RWPE1 (cell line): ENCODE results near the gene TNFSF8.

Experiments
- CTCF ChIA-PET: fragments of 350-600 bp; sonication (Branson Sonifier 250); formaldehyde crosslinking; extraction: SDS; loops from one replicate; lab custom pipeline; 2021; lab: Yijun Ruan, JAX
- POLR2A ChIA-PET: fragments of 400-600 bp; formaldehyde crosslinking; extraction: SDS; loops from one replicate; lab custom pipeline; 2020; ENCODE audit warnings: antibody characterized with exemption; ENCODE audit not compliant: low non-redundant PET; lab: Yijun Ruan, JAX
- DNase-seq: peaks from one replicate; pipeline ENCODE4 v3.0.0; 2012; ENCODE audit warnings: low spot score
- H3K27ac ChIP-seq: fragments of 450-650 bp; 2 replicates; pipeline ENCODE4 v1.5.1; 2017
- CTCF ChIP-seq: fragments of 450-650 bp; conservative IDR thresholded peaks from 2 replicates; pipeline ENCODE4 v1.5.1; 2017; ENCODE audit warnings: low read depth, mild to moderate bottlenecking

Gene TNFSF8

GRCh38 chr9:114899461-114899860 lies 30.9 kb downstream of the TNFSF8 start:
- no peak for DNase-seq
- ChIA-PET POLR2A (no interaction called here), CTCF (no interaction called here)
- H3K27ac ChIP-seq, result no peak overlapping the region
- TF ChIP-seq CTCF, result no peak

GRCh38 chr9:114898741-114899140 lies 31.6 kb downstream of the TNFSF8 start:
- no peak overlapping the region for H3K27ac ChIP-seq
- ChIA-PET CTCF (interaction anchor here (1.6 kb wide), 1 partner anchor 9 kb away, joined by 4 read pairs; no protein-coding TSS in a partner anchor), POLR2A (no interaction called here)
- no peak for DNase-seq
- no peak for TF ChIP-seq CTCF

- ChIA-PET POLR2A (no interaction called here), CTCF (interaction anchor here (1.6 kb wide), 1 partner anchor 10 kb away, joined by 4 read pairs; no protein-coding TSS in a partner anchor)
- H3K27ac ChIP-seq, result no peak overlapping the region
- TF ChIP-seq CTCF, result no peak
- DNase-seq, result no peak
Observed at GRCh38 chr9:114897196-114897595, 33.2 kb downstream of the TNFSF8 start.

- TF ChIP-seq CTCF, result no peak
- no peak overlapping the region for H3K27ac ChIP-seq
- CTCF ChIA-PET, result no interaction called here
- POLR2A ChIA-PET, result no interaction called here
- no peak for DNase-seq
Observed at GRCh38 chr9:114896344-114896743, 34.0 kb downstream of the TNFSF8 start.

GRCh38 chr9:114895521-114895991 lies 34.8 kb downstream of the TNFSF8 start:
- no peak for TF ChIP-seq CTCF
- CTCF ChIA-PET, result interaction anchor here (0.6 kb wide), 1 partner anchor 51 kb away, joined by 3 read pairs; no protein-coding TSS in a partner anchor
- no peak for DNase-seq
- POLR2A ChIA-PET, result interaction anchor here (0.5 kb wide), 1 partner anchor 90 kb away, joined by 7 read pairs; the partner anchor contains the start of gene TNFSF15
- no peak overlapping the region for H3K27ac ChIP-seq

GRCh38 chr9:114894609-114895433 lies 35.6 kb downstream of the TNFSF8 start:
- DNase-seq, result peak; percentile 88
- no peak overlapping the region for H3K27ac ChIP-seq
- ChIA-PET POLR2A (interaction anchor here (0.5 kb wide), 1 partner anchor 89 kb away, joined by 7 read pairs; the partner anchor contains the start of gene TNFSF15), CTCF (no interaction called here)
- TF ChIP-seq CTCF, result no peak
